IPS-20b (cell line): ENCODE measurements around the gene DACH1.

ENCODE experiments used
- H3K27ac ChIP-seq: one replicate; pipeline ENCODE4 v1.5.1; 2013; ENCODE audit warnings: low read length
- H3K27me3 ChIP-seq: 2 replicates; pipeline ENCODE4 v1.6.1; 2013; ENCODE audit warnings: mild to moderate bottlenecking, low read length, inconsistent platforms; ENCODE audit not compliant: insufficient read depth
- H3K36me3 ChIP-seq: 2 replicates; pipeline ENCODE4 v1.6.1; 2013; ENCODE audit warnings: low read depth, mild to moderate bottlenecking, inconsistent platforms, low read length, moderate library complexity; ENCODE audit not compliant: insufficient read depth
- H3K4me1 ChIP-seq: 2 replicates; pipeline ENCODE4 v1.6.1; 2013; ENCODE audit warnings: mild to moderate bottlenecking, control low read depth, inconsistent platforms, low read length, moderate library complexity; ENCODE audit not compliant: insufficient read depth
- H3K4me3 ChIP-seq: 2 replicates; pipeline ENCODE4 v1.5.1; 2013; ENCODE audit warnings: mild to moderate bottlenecking, low read length, inconsistent platforms
- H3K9ac ChIP-seq: 2 replicates; pipeline ENCODE4 v1.6.1; 2013; ENCODE audit warnings: low read depth, mild to moderate bottlenecking, inconsistent platforms, low read length, moderate library complexity
- H3K9me3 ChIP-seq: 2 replicates; pipeline ENCODE4 v1.6.1; 2013; ENCODE audit warnings: mild to moderate bottlenecking, low read depth, low read length, inconsistent platforms; ENCODE audit not compliant: insufficient read depth

The DACH1 gene

GRCh38 chr13:71493189-71493588 lies 373.8 kb downstream of the DACH1 start:
- no peak overlapping the region for H3K9ac ChIP-seq
- no peak overlapping the region for H3K27ac ChIP-seq
- no peaks in the 10 kb centered on the region for H3K9me3 ChIP-seq
- no peaks in the 10 kb centered on the region for H3K4me1 ChIP-seq
- no peak overlapping the region for H3K4me3 ChIP-seq
- H3K36me3 ChIP-seq, result no peaks in the 10 kb centered on the region
- H3K27me3 ChIP-seq, result no peaks in the 10 kb centered on the region

- Histone ChIP-seq H3K27ac (no peak overlapping the region), H3K9ac (no peak overlapping the region), H3K4me3 (no peak overlapping the region), H3K9me3 (no peaks in the 10 kb centered on the region), H3K27me3 (no peaks in the 10 kb centered on the region), H3K4me1 (no peaks in the 10 kb centered on the region), H3K36me3 (no peaks in the 10 kb centered on the region)
Measured at GRCh38 chr13:71492346-71492871, 374.6 kb downstream of the DACH1 start.

- no peak overlapping the region for H3K4me3 ChIP-seq
Measured at GRCh38 chr13:71491010-71491409, 376.0 kb downstream of the DACH1 start.

GRCh38 chr13:71489041-71489440 lies 378.0 kb downstream of the DACH1 start:
- no peaks in the 10 kb centered on the region for H3K4me1 ChIP-seq
- H3K9ac ChIP-seq, result no peak overlapping the region
- H3K4me3 ChIP-seq, result no peak overlapping the region
- H3K27me3 ChIP-seq, result no peaks in the 10 kb centered on the region
- H3K9me3 ChIP-seq, result no peaks in the 10 kb centered on the region
- H3K36me3 ChIP-seq, result no peaks in the 10 kb centered on the region
- H3K27ac ChIP-seq, result no peak overlapping the region

More at GRCh38 chr13:71491010-71491409, 376.0 kb downstream of the DACH1 start:
- no peak overlapping the region for H3K9ac ChIP-seq
- no peaks in the 10 kb centered on the region for H3K9me3 ChIP-seq
- H3K27ac ChIP-seq, result no peak overlapping the region
- no peaks in the 10 kb centered on the region for H3K36me3 ChIP-seq
- no peaks in the 10 kb centered on the region for H3K27me3 ChIP-seq
- no peaks in the 10 kb centered on the region for H3K4me1 ChIP-seq

- no peaks in the 10 kb centered on the region for H3K9me3 ChIP-seq
- no peak overlapping the region for H3K4me3 ChIP-seq
- H3K9ac ChIP-seq, result no peak overlapping the region
- no peaks in the 10 kb centered on the region for H3K36me3 ChIP-seq
- no peaks in the 10 kb centered on the region for H3K27me3 ChIP-seq
- no peak overlapping the region for H3K27ac ChIP-seq
- H3K4me1 ChIP-seq, result no peaks in the 10 kb centered on the region
Measured at GRCh38 chr13:71488201-71488600, 378.8 kb downstream of the DACH1 start.

- Histone ChIP-seq H3K4me1 (no peaks in the 10 kb centered on the region), H3K4me3 (no peak overlapping the region), H3K36me3 (no peaks in the 10 kb centered on the region), H3K9me3 (no peaks in the 10 kb centered on the region), H3K27me3 (no peaks in the 10 kb centered on the region), H3K27ac (no peak overlapping the region), H3K9ac (no peak overlapping the region)
Measured at GRCh38 chr13:71485913-71486312, 381.1 kb downstream of the DACH1 start.

GRCh38 chr13:71483733-71484132 lies 383.3 kb downstream of the DACH1 start:
- Histone ChIP-seq H3K9ac (no peak overlapping the region), H3K4me3 (no peak overlapping the region), H3K9me3 (no peaks in the 10 kb centered on the region), H3K4me1 (no peaks in the 10 kb centered on the region), H3K27me3 (no peaks in the 10 kb centered on the region), H3K27ac (no peak overlapping the region), H3K36me3 (no peaks in the 10 kb centered on the region)

GRCh38 chr13:71481501-71481900 lies 385.5 kb downstream of the DACH1 start:
- no peaks in the 10 kb centered on the region for H3K36me3 ChIP-seq
- H3K9ac ChIP-seq, result no peak overlapping the region
- H3K27ac ChIP-seq, result no peak overlapping the region
- no peaks in the 10 kb centered on the region for H3K4me1 ChIP-seq
- H3K27me3 ChIP-seq, result no peaks in the 10 kb centered on the region
- no peak overlapping the region for H3K4me3 ChIP-seq
- H3K9me3 ChIP-seq, result no peaks in the 10 kb centered on the region

GRCh38 chr13:71481046-71481445 lies 386.0 kb downstream of the DACH1 start:
- H3K27me3 ChIP-seq, result no peaks in the 10 kb centered on the region
- no peak overlapping the region for H3K4me3 ChIP-seq
- no peaks in the 10 kb centered on the region for H3K9me3 ChIP-seq
- no peaks in the 10 kb centered on the region for H3K4me1 ChIP-seq
- H3K27ac ChIP-seq, result no peak overlapping the region
- no peaks in the 10 kb centered on the region for H3K36me3 ChIP-seq
- no peak overlapping the region for H3K9ac ChIP-seq

- H3K9me3 ChIP-seq, result no peaks in the 10 kb centered on the region
- no peak overlapping the region for H3K9ac ChIP-seq
- H3K4me3 ChIP-seq, result no peak overlapping the region
- no peaks in the 10 kb centered on the region for H3K4me1 ChIP-seq
- no peak overlapping the region for H3K27ac ChIP-seq
- H3K27me3 ChIP-seq, result no peaks in the 10 kb centered on the region
- no peaks in the 10 kb centered on the region for H3K36me3 ChIP-seq
Measured at GRCh38 chr13:71477735-71478134, 389.3 kb downstream of the DACH1 start.

GRCh38 chr13:71474936-71475335 lies 392.1 kb downstream of the DACH1 start:
- H3K36me3 ChIP-seq, result no peaks in the 10 kb centered on the region
- no peaks in the 10 kb centered on the region for H3K9me3 ChIP-seq
- H3K4me3 ChIP-seq, result no peak overlapping the region
- no peaks in the 10 kb centered on the region for H3K27me3 ChIP-seq
- H3K27ac ChIP-seq, result no peak overlapping the region
- H3K9ac ChIP-seq, result no peak overlapping the region
- H3K4me1 ChIP-seq, result no peaks in the 10 kb centered on the region

GRCh38 chr13:71469626-71470025 lies 397.4 kb downstream of the DACH1 start:
- H3K4me3 ChIP-seq, result no peak overlapping the region
- no peak overlapping the region for H3K9ac ChIP-seq
- H3K27me3 ChIP-seq, result no peaks in the 10 kb centered on the region
- H3K4me1 ChIP-seq, result no peaks in the 10 kb centered on the region
- no peaks in the 10 kb centered on the region for H3K9me3 ChIP-seq
- H3K27ac ChIP-seq, result no peak overlapping the region
- no peaks in the 10 kb centered on the region for H3K36me3 ChIP-seq

- Histone ChIP-seq H3K4me3 (no peak overlapping the region), H3K36me3 (no peaks in the 10 kb centered on the region), H3K4me1 (no peaks in the 10 kb centered on the region), H3K9me3 (no peaks in the 10 kb centered on the region), H3K27ac (no peak overlapping the region), H3K9ac (no peak overlapping the region), H3K27me3 (no peaks in the 10 kb centered on the region)
Measured at GRCh38 chr13:71464686-71465085, 402.3 kb downstream of the DACH1 start.
